ENCODE measurements around the gene RNU5B-1. TPM values are rescaled to one million over a fixed set of nuclear protein-coding genes. Genes with fewer than 3 reads are reported as not detected.

Gene RNU5B-1
- total RNA-seq, 1 donor from 2014 or later, result under 0.01 TPM

DNA sequence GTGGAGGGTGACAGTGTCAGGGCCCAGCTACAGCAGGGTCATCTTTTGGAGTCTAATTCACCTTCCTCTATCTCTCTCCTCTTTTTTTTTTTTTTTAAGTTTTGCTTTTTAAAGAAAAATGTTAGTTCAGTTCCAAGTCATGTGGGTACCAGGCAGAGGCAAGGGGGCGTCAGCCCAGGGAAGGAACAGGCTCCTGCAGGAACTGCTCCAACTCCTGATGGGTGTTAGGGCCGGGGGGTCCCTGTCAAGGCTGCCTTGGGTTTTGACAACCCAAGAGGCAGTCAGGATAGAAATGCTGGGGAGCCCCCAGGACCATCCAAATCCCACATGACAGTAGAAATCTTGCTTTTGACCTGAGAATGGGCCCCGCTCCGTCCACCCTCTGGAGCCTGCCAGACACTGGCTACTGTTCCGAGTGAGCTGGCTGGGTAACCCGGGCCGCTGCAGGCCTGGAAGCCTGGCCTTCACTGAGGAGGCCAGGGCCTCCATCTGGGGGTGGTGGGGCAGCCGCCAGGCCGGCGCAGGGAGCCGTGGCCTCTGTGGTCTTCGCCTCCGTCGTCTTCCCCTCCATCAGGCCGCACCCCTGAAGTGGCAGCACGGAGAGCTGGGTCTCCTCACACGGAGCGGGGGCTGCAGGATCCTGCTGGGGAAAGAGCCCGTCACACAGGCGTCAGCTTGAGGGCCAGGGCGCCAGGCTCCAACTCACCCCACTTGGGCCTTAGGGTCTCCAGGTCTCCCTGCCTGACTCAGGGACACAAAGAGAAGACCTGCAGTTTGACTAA lies 24.2 kb downstream of the RNU5B-1 start:
- DNase-seq, result no peak

- DNase-seq, result no peak
Measured at GRCh38 chr15:65329288-65329983, 25.0 kb downstream of the RNU5B-1 start.

- DNase-seq, result no peak
Measured at GRCh38 chr15:65329984-65330735, 25.7 kb downstream of the RNU5B-1 start.

DNA sequence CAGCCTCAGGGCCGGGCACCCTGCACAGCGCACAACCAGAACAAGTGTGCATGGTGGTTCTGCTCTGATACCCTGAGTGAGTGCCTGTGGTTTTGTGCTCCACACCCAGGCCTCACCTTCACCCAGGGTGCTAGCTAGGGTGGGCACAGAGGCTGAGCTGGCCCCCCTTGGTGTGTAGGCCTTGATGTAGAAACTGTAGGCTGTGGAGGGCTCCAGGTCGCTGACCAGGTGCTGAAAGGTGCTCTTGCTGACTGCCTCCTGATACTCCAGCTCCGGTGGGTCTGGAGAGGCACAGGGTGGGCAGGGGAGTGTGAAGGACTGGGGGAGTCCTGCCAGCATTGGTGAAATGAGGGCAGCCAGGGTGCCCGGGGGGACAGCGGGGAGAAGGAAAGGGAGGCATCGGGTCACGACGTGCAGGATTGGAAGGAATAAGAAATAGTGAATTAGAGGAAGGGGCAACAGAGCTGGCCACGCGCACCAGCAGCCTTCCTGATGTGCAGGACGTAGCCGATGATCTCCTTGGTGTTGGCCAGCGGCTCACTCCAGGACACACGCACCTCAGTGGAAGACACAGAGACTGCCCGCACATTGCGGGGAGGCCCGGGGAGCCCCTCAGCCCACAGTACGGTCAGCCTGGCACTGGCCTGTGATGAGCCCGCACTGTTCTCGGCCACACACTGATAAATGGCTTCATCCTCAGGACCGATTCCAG lies 26.6 kb downstream of the RNU5B-1 start:
- DNase-seq, result no peak

- no peak for DNase-seq
Measured at GRCh38 chr15:65331811-65332210, 27.3 kb downstream of the RNU5B-1 start.

- DNase-seq, result no peak
Measured at GRCh38 chr15:65332391-65333147, 28.1 kb downstream of the RNU5B-1 start.

DNA sequence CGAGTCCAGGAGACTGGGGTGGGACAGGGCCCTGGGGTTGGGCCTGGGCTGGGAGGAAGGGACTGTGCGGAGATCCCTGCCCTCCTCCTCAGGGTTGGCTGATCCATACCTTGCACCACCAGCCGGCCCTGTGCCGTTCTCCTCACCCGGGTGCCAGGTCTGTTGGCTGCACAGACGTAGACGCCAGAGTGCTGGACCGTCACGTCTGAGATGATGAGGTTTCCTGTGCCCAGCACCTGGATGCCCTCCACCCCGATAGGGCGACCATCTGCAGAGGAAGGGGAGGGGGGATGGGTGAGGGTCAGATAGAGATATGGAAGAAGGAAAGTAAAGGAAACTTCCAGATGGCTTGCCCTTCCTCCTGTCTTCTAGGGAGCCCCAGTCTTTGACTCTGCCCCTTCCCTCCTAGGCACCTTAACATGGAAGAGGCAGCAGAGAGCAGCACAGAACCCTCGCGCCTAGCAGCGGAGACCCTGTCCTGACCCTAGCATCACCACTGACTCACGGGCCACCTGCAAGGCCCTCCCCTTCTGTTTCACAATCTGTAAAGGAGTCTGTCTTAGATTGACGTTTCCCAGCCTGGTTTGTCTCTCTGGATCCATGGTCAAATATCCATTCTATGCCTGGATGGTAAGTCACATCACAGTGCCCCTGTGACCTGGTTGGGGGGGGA lies 28.8 kb downstream of the RNU5B-1 start:
- DNase-seq, result no peak

DNA sequence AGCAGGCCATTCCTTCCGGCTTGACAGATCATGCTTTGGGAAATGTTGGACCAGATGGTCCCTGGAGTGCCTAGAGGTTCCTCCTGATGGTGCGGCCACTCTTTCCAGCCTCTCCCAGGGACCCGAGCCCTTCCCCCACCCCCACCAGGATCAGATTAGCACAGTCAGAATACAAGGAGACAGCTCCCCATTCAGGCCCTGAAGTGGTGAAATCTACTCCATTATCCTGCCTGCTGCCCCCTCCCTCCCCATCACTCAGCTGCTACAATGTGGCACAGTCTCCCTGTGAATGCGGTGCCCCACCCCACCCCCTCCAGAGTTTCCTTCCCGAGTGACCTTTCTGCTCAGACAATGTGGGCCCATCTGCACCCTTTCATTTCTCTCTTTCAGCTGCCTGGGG lies 29.4 kb downstream of the RNU5B-1 start:
- no peak for DNase-seq

GRCh38 chr15:65334586-65335231 lies 30.2 kb downstream of the RNU5B-1 start:
- DNase-seq, result no peak

DNA sequence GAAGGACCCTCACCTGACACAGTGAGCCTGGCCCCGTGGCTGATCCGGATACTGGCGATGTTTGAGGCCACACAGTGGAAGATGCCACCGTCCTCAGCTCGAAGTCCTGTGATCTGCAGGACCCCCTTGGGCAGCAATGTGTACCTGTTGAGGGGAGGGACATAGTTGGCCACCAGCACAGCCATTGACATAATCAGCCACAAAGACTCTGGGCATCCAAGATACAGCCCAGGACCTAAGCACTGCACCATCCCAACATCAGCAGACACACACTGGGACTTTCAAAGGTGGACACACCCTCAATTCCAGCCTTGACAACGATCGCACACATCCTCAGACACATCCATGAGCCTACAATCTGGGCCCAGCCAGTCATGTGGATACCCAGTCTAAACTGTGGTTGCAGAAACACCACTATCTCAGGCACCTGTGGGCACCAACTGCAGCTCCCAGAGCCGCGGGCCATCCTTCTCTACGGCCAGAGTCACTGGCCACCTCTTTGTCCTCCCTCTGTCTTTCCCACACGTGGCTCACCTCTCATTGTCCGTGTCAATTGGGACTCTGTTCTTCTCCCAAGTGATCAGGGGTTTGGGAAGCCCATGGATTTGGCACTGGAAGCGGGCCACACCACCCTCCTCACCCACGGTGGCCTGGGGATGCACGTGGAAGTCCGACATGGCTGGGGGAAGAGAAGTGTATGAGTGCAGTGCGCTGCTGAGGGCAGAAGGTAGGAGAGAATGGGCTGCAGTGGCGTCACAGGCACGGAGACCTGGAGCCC lies 31.0 kb downstream of the RNU5B-1 start:
- DNase-seq, result no peak

DNA sequence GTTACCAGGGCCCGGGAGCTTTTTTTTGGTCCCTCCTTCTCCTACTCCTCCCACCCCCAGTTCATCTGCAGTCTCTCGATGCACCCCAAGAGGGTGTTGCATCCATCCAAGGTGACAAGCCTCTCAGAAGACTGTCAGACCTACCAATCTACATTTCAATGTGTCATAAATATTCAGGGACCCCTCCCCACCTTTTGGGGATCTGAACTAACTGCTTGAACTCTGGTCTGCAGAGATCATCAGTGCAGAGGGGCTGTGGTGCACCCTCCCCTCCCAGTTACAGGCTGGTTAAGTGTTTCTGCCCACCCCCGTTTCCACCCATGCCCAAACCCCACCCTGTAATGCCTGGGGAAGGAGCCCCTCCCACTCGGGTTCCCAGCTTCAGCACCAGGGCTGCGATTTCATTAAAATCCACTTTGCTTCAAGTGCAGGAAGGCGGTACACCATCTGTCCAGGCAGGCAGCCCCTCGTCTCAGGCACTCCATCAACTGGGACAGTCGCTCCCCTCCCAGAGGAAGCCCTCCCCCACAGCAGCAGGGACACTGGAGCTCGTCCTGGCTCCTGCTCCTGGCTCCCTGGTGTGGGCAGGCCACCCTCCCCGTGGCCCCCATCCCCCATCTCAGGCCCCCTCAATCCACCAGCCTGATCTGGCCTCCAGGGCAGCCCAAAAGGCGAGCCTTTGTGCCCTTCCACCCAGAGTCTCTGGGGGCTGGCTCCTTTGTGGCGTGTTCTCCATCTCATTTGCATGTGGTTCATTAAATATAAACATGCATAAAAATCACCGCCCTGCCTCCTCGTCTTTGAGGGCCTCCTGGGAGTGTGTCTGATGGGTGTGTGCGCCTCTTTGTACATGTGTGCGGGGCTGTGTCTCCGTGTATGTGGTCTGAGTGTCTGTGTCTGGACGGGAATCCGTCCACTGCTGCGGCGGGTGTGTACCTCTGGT lies 32.3 kb downstream of the RNU5B-1 start:
- DNase-seq, result no peak

DNA sequence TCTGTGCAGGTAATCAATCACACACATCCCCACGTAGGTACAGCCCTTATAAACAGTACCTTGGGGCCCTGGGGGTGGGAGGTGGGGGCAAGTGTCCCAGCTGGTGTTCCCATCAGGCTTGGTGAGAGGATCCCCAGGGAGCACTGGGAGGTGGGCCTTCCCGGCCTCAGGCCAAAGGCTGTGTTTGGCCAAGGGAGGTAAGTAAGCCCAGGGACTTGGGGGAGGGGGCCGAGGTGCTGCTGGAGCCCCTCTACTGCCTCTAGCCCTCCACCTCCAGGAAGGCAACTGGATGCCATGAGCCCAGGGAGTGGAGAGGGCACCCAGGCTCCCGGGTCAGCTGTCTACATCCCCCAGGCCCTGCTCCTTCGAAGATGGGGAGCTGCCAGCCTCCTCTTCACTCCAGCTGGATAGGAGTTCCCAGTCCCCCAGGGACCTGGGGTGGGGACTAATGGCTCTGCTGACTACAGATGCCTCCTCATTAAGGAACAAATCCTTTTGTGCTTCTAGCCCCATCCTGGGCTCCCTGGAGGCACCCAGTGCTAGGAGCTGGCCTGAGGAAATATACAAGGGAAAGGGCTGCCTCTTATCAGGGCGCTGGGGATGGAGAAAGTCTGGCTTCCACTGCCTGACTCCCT lies 33.1 kb downstream of the RNU5B-1 start:
- no peak for DNase-seq

GRCh38 chr15:65338366-65338765 lies 33.9 kb downstream of the RNU5B-1 start:
- DNase-seq, result no peak

- no peak for DNase-seq
Measured at GRCh38 chr15:65338823-65339222, 34.3 kb downstream of the RNU5B-1 start.

DNA sequence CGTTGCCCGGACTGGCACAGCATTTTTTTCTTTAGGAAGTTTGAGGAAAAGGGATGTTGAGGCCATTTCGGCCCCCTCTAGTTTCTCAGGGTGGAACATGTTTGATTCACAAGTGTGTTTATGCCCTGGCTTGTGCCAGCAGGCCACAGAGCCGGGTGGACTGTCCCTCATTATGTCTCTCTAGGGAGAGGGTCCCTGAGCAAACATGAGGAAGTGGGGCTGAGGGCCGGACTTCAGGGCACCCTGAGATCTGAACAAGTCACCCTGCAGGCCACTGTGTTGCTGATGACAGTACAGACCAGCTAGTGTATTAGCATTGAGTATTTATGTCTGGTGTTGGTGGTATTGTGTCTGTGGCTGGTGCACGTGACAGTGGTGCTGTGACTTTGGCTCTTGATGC lies 34.9 kb downstream of the RNU5B-1 start:
- DNase-seq, result no peak

- DNase-seq, result no peak
Measured at GRCh38 chr15:65339920-65340319, 35.4 kb downstream of the RNU5B-1 start.

DNA sequence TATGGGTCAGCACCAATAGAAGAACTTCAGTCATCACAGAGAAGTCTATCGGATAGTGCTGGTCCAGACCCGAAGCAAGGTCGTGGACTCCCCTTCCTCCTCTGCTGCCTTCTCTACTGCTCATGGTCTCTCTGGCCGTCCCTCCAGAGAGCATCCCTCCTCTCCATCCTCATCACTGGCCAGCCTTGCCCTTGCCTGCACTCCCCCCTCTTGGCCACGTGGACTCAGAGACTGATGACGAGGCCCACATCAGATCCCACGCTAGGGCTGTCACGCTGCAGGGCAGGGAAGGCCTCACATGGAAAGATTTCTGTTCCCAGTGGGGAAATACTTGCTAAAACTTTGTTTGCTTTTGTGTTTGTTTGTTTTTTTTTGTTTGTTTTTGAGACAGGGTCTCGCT lies 38.0 kb downstream of the RNU5B-1 start:
- no peak for DNase-seq

DNA sequence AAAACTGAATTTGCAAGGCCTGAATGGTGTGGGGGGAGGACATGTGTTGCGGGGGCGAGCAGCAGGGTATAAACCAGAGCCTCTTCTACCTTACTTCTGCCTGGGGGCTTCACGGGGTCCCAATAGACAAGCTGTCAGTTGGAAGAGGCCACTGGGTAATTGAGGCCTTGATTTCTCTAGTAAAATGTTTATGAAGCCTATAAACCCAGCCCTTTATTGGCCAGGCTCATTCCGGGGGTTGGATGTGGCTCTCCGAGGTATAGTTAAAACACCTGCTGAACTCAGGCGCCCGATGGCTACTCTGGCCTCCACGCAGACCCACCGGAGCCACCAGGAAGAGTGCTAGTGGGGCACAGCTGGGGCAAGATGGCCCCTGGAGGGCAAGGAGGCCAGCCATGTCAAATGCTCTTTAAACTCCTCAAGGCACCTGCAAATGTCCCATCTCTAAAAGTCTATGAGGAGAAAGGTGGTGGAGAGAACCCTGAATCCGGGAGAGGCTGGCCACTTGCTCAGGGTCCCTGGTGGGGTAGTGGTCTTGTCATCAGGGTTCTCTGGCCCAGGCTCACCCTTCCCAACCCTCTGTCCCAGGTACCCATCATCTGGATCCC lies 39.0 kb downstream of the RNU5B-1 start:
- no peak for DNase-seq

Data from skin of body (tissue), 2 donors.